Fibroblast of the aortic adventitia (primary cell): ENCODE measurements around the gene TMC7. TPM values are rescaled to one million over a fixed set of nuclear protein-coding genes. Genes with fewer than 3 reads are reported as not detected.
"Not testable (repeated sequence)": the region's sequence is repeated elsewhere in the genome, so short reads cannot be mapped to it uniquely, and the experiment has no call there.

Source experiments
- DNase-seq: peaks from one replicate; pipeline ENCODE4 v3.0.0-alpha.2; 2010; ENCODE audit warnings: low read depth
- H3K4me3 ChIP-seq: 2 replicates; pipeline ENCODE4 v1.5.1; 2011; ENCODE audit warnings: low read depth, mild to moderate bottlenecking, control low read depth, low read length, moderate library complexity
- CTCF ChIP-seq: IDR thresholded peaks from 2 replicates; pipeline ENCODE4 v1.5.1; 2011; ENCODE audit warnings: mild to moderate bottlenecking, low read length, control low read depth, inconsistent platforms; ENCODE audit not compliant: insufficient read depth
- total RNA-seq: library from RNA; depleted of rRNA; stranded (reverse); fragments of >200 nt; gene quantifications from 2 replicates; pipeline ENCODE4 v1.2.3, GENCODE V29; 2012; ENCODE audit warnings: low replicate concordance

TMC7 gene
- total RNA-seq, 1 donor = 1.5 TPM

- DNase-seq = no peak
- no peak for TF ChIP-seq CTCF
- H3K4me3 ChIP-seq = no peak overlapping the region
These were observed 8.6 kb upstream of the TMC7 start for GRCh38 chr16:18975109-18975508.

GRCh38 chr16:18979936-18980335, 3.8 kb upstream of the TMC7 start:
- H3K4me3 ChIP-seq = no peak overlapping the region
- TF ChIP-seq CTCF = no peak
- no peak for DNase-seq

GRCh38 chr16:18984435-18985005, 786 bp downstream of the TMC7 start:
- TF ChIP-seq CTCF = no peak
- peak; percentile 43 for DNase-seq
- H3K4me3 ChIP-seq = peak overlapping the region; percentile 69

GRCh38 chr16:18985256-18985655, 1.5 kb downstream of the TMC7 start:
- DNase-seq, H3K4me3 ChIP-seq: not testable (repeated sequence)

- not testable (repeated sequence) for DNase-seq, H3K4me3 ChIP-seq
These were observed 8.0 kb downstream of the TMC7 start for GRCh38 chr16:18991731-18992130.

- H3K4me3 ChIP-seq, DNase-seq: not testable (repeated sequence)
These were observed 9.8 kb downstream of the TMC7 start for GRCh38 chr16:18993531-18993930.

- DNase-seq, H3K4me3 ChIP-seq: not testable (repeated sequence)
These were observed 10.4 kb downstream of the TMC7 start for GRCh38 chr16:18994181-18994580.

GRCh38 chr16:18995406-18995805, 11.7 kb downstream of the TMC7 start:
- DNase-seq, H3K4me3 ChIP-seq: not testable (repeated sequence)

- H3K4me3 ChIP-seq, DNase-seq: not testable (repeated sequence)
These were observed 12.8 kb downstream of the TMC7 start for GRCh38 chr16:18996536-18996935.

GRCh38 chr16:18997001-18997400, 13.3 kb downstream of the TMC7 start:
- not testable (repeated sequence) for H3K4me3 ChIP-seq, DNase-seq

GRCh38 chr16:18999045-18999393, 15.3 kb downstream of the TMC7 start:
- H3K4me3 ChIP-seq = no peak overlapping the region
- DNase-seq = no peak
- TF ChIP-seq CTCF = no peak
